ENCODE data around the gene ZNF821. TPM values are rescaled to one million over a fixed set of nuclear protein-coding genes. Genes with fewer than 3 reads are reported as not detected.

ZNF821 gene
- 1 to 10 TPM; 1.3 to 3.8 (median 1.7) TPM for total RNA-seq
- long read RNA-seq: 0 reads

GRCh38 chr16:71883849-71884638 lies at the start of gene ZNF821:
TSS of gene ZNF821 (minus strand) at chr16:71884182. CDS start at chr16:71879946, 4,236 bp downstream.
- Histone ChIP-seq H3K4me1 (peaks cover 0 to 9% (median 0%) of the 10 kb centered on the region in 4 donors), H3K36me3 (peaks cover 0 to 3% (median 0%) of the 10 kb centered on the region in 4 donors), H3K9me3 (no peaks in the 10 kb centered on the region), H3K27me3 (no peaks in the 10 kb centered on the region), H3K27ac (peak within 1 kb of the TSS; percentile 57 to 76 (median 69)), H3K4me3 (peak within 1 kb of the TSS; percentile 81 to 95 (median 92))
- 3% methylated on average over 14 of the region's 85 CpGs for WGBS (ENCODE audit: insufficient coverage, low coverage, low lambda C conversion rate, missing lambda C conversion rate)
- TF ChIP-seq CTCF (IDR thresholded peaks at IDR 0.05): peak in 3 of 4 donors; percentile 8 to 42 (median 34)
- TF ChIP-seq POLR2A (IDR thresholded peaks at IDR 0.05): peak; percentile 14
- intact Hi-C loops (cut with DNase I): no loop called here
- DNase-seq (peak; percentile 82 to 84 (median 82)), ATAC-seq (peak; percentile 87 to 95 (median 90))

GRCh38 chr16:71933017-71933416 lies 49.0 kb upstream of the ZNF821 start:
- Histone ChIP-seq H3K4me1 (peaks cover 0 to 4% (median 0%) of the 10 kb centered on the region in 4 donors), H3K4me3 (no peak overlapping the region), H3K27ac (no peak overlapping the region), H3K27me3 (no peaks in the 10 kb centered on the region), H3K36me3 (peaks cover 0 to 42% (median 6%) of the 10 kb centered on the region in 4 donors), H3K9me3 (no peaks in the 10 kb centered on the region)
- DNase-seq (no peak), ATAC-seq (no peak)
- intact Hi-C loops (cut with DNase I): no loop called here
- 75% methylated on average over 1 of the region's 1 CpG for WGBS (ENCODE audit: insufficient coverage, low coverage, low lambda C conversion rate, missing lambda C conversion rate)
- TF ChIP-seq POLR2A (IDR thresholded peaks at IDR 0.05): no peak
- TF ChIP-seq CTCF (IDR thresholded peaks at IDR 0.05): no peak

- TF ChIP-seq CTCF (IDR thresholded peaks at IDR 0.05): no peak
- no peak for TF ChIP-seq POLR2A (IDR thresholded peaks at IDR 0.05)
- no peak for ATAC-seq
- intact Hi-C loops (cut with DNase I): no loop called here
- Histone ChIP-seq H3K36me3 (peaks cover 0 to 55% (median 14%) of the 10 kb centered on the region in 4 donors), H3K27ac (no peak overlapping the region), H3K4me3 (no peak overlapping the region), H3K9me3 (no peaks in the 10 kb centered on the region), H3K27me3 (no peaks in the 10 kb centered on the region), H3K4me1 (peaks cover 0 to 7% (median 2%) of the 10 kb centered on the region in 4 donors)
- 82% methylated on average over 3 of the region's 6 CpGs for WGBS (ENCODE audit: insufficient coverage, low coverage, low lambda C conversion rate, missing lambda C conversion rate)
- DNase-seq: no peak
Measured at GRCh38 chr16:71931599-71931998, 47.6 kb upstream of the ZNF821 start.

- H3K4me3 ChIP-seq: no peak overlapping the region
- peaks cover 0 to 61% (median 18%) of the 10 kb centered on the region in 4 donors for H3K36me3 ChIP-seq
- TF ChIP-seq POLR2A (IDR thresholded peaks at IDR 0.05): no peak
- ATAC-seq: peak in 1 of 4 donors; percentile 39
- no peak overlapping the region for H3K27ac ChIP-seq
- no peaks in the 10 kb centered on the region for H3K9me3 ChIP-seq
- H3K27me3 ChIP-seq: no peaks in the 10 kb centered on the region
- H3K4me1 ChIP-seq: peaks cover 0 to 7% (median 2%) of the 10 kb centered on the region in 4 donors
- WGBS (ENCODE audit: insufficient coverage, low coverage, low lambda C conversion rate, missing lambda C conversion rate): 82% methylated on average over 2 of the region's 2 CpGs
- intact Hi-C loops (cut with DNase I): no loop called here
- no peak for DNase-seq
Measured at GRCh38 chr16:71931001-71931400, 47.0 kb upstream of the ZNF821 start.

- ATAC-seq (no peak), DNase-seq (no peak)
- no peak overlapping the region for H3K27ac ChIP-seq
- H3K4me3 ChIP-seq: no peak overlapping the region
- H3K27me3 ChIP-seq: no peaks in the 10 kb centered on the region
- TF ChIP-seq CTCF (IDR thresholded peaks at IDR 0.05): no peak
- TF ChIP-seq POLR2A (IDR thresholded peaks at IDR 0.05): no peak
- intact Hi-C loops (cut with DNase I): no loop called here
- H3K4me1 ChIP-seq: peaks cover 0 to 7% (median 2%) of the 10 kb centered on the region in 4 donors
- H3K9me3 ChIP-seq: no peaks in the 10 kb centered on the region
- WGBS (ENCODE audit: insufficient coverage, low coverage, low lambda C conversion rate, missing lambda C conversion rate): 82% methylated on average over 5 of the region's 5 CpGs
- H3K36me3 ChIP-seq: peaks cover 4 to 69% (median 20%) of the 10 kb centered on the region in 4 donors
Measured at GRCh38 chr16:71930013-71930563, 46.1 kb upstream of the ZNF821 start.

Data from right lobe of liver (tissue), 6 donors.